NCI-H446 (cell line): ENCODE results near the gene IRF4.

ENCODE experiments used
- DNase-seq, 2 experiments: peaks; one replicate each; lab custom pipeline; 2025; lab: John Stamatoyannopoulos, UW

Gene IRF4

GRCh38 chr6:391559-392440 lies at the start of gene IRF4:
Gene IRF4, plus strand, starts transcription at chr6:391752. Its CDS starts 1,401 bp downstream, at chr6:393153.
- no peak for DNase-seq

- no peak for DNase-seq
Observed at GRCh38 chr6:341914-342831, 49.4 kb upstream of the IRF4 start.

- no peak for DNase-seq
Observed at GRCh38 chr6:342832-343179, 48.7 kb upstream of the IRF4 start.

GRCh38 chr6:343226-343935 lies 48.2 kb upstream of the IRF4 start:
- no peak for DNase-seq

GRCh38 chr6:343960-344815 lies 47.4 kb upstream of the IRF4 start:
- no peak for DNase-seq

- DNase-seq = no peak
Observed at GRCh38 chr6:344816-345340, 46.7 kb upstream of the IRF4 start.

GRCh38 chr6:345747-346385 lies 45.7 kb upstream of the IRF4 start:
- no peak for DNase-seq

GRCh38 chr6:346386-347030 lies 45.0 kb upstream of the IRF4 start:
- no peak for DNase-seq

- DNase-seq = no peak
Observed at GRCh38 chr6:347232-347631, 44.3 kb upstream of the IRF4 start.

- DNase-seq = no peak
Observed at GRCh38 chr6:347951-348859, 43.3 kb upstream of the IRF4 start.

GRCh38 chr6:348860-349396 lies 42.6 kb upstream of the IRF4 start:
- no peak for DNase-seq

GRCh38 chr6:349491-349921 lies 42.0 kb upstream of the IRF4 start:
- no peak for DNase-seq

GRCh38 chr6:350371-350770 lies 41.2 kb upstream of the IRF4 start:
- DNase-seq = no peak

GRCh38 chr6:351011-351866 lies 40.3 kb upstream of the IRF4 start:
- DNase-seq = no peak

GRCh38 chr6:351867-352289 lies 39.7 kb upstream of the IRF4 start:
- DNase-seq = no peak

GRCh38 chr6:352474-352873 lies 39.1 kb upstream of the IRF4 start:
- no peak for DNase-seq

- no peak for DNase-seq
Observed at GRCh38 chr6:352896-353470, 38.6 kb upstream of the IRF4 start.
